Measurements from ENCODE around the gene ANXA11.
"Not testable (repeated sequence)": the region's sequence is repeated elsewhere in the genome, so short reads cannot be mapped to it uniquely, and the experiment has no call there.

Gene ANXA11

DNA sequence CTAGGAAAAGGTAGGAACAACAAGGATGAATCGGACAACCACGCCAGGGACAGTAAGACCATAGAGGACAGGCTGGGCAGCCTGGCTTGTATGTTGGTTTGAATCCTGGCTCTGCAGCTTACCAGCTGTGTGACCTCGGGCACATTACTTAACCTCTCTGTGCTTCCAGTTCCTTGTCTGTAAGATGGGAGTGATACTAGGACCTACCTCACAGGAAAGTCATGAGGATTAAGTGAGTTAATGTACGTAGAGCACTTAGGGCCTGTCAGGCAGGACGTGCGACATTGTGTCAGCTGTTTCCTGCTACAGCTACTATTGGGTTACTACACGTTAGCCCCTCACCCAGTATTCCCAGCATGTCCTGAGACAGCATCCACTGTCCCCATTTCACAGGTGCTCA lies 40.7 kb downstream of the ANXA11 start:
- DNase-seq = no peak

DNA sequence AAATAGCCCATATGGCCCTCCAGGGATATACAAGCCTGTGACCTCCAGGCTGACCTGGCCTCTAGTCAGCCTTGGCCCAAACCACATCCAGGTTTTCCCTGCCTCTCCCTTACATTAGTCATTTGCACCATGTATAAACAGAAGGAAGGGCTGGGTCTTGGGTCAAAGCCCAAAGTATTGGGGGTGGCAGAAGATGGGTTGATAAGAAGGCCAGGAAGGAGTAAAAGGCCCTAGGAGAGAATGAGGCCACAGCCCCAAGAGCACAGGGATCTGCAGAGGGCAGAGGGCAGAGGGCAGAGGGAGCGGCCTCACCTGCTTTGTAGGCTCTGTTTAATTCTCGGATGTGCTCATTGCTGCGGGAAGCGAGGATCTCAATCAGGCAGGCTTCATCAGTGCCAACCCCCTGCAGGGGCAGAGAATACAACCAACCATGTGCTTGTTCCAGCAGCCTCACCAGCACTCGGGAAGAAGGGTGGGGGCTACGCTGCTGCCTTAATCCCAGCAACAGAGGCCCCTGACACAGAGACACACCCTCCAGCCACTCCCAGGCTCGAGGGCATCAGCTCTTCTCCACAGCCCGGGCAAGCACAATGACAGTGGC lies 41.5 kb downstream of the ANXA11 start:
- DNase-seq = no peak

DNA sequence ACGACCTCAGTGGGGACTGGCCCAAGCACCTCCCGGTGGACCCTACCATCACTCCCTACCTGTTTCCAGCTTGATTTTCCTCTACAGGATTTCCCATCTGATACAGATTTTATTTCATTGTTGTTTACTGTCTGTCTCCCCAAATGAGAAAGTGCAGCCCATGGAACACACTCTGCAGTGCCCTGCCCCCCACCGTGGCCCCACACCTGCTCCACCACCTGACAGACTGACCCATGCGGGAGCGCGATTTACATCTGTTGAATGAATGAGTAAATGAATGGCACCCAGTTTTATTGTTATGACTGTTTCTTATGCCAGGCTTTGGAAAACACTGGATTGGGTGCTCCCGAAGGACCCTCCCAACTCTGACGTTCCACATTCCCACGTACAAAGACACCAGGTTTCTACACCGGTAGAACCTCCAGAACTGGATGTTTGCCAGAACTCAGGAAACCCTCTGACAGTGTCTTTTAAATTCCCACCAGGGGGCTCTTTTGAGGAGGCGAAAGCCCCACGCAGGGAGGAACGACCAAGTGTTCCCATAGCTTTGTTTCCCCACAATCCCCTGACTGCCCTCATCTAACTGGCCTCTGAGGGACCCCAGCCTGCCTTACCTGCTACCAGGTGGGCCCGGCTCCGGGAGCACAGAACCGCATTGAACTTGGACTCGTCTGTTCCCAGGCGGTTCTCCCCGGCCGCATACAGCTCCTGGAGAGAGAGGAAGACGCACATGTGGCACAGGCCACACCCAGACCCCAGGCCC lies 43.8 kb downstream of the ANXA11 start:
- no peak for DNase-seq

DNA sequence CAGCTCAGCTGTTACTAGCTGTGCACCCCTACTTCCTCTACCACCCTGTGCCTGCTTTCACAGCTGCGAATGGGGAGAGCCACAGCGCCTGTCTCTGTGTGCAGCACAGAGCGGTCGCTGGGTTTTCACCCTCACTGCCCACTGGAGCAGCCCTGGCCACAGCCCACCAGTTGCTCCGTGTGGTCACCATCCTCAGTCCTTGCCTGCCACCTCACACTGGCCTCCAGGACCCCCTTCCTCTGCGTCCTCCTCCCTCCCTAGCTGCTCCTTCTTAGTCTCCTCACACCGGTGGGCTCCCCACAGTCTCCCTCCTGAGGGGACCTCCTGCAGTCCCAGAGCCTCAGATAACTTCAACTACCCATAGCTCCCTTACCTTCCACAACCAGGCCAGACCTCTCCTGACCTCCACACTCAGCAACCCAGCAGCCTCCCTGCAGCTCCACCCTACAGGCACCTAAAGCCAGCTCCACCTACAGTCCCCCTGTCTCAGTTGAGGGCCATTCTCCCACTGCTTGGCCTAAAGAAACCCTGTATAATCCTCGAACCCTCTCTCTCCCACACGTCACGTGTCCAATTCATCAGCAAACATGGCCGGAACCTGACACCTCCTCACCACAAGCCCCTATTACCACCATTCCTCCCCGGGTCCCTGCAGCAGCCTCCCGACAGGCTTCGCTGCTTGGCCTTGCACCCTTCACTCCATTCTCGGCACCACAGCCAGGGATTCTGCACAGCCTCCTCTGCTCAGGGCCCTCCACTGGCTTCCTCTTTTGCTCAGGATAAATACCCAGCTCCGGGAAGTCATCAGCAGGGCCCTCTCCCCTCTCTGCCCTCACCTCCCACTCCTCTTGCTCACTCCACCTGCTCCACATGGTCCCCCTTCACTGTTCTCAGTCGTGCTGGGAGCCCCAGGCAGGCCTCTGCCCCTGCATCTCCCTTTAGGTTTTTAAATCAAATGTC lies 44.7 kb downstream of the ANXA11 start:
- DNase-seq = no peak

DNA sequence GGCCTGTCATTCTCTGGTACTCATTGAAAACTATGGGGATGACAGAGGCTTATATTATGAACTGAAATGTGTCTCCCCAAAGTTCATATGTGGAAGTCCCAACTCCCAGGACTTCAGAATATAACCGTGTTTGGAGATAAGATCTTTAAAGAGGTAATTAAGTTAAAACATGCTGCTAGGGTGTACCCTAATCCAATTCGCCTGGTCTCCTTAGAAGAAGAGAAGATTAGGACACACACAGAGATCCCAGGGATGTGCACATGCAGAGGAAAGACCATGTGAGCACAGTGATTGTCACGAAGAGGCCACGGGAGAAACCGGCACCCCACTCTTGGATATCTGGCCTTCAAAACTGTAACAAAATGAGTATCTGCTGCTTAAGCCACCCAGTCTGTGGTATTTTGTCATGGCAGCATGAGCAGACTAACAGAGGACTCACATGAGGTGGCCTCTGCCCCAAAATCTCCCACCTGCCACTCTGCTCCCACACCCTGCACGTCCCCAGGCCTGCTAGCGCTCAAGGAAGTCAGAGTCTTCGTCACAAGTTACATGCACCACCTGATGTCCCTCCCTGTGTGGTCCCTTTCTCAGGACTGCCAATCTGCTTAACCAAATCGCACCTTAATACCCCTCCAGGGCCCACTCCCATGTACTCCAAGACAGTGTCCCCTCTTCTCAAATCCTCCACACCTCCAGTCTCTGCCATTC lies 46.0 kb downstream of the ANXA11 start:
- DNase-seq = no peak

DNA sequence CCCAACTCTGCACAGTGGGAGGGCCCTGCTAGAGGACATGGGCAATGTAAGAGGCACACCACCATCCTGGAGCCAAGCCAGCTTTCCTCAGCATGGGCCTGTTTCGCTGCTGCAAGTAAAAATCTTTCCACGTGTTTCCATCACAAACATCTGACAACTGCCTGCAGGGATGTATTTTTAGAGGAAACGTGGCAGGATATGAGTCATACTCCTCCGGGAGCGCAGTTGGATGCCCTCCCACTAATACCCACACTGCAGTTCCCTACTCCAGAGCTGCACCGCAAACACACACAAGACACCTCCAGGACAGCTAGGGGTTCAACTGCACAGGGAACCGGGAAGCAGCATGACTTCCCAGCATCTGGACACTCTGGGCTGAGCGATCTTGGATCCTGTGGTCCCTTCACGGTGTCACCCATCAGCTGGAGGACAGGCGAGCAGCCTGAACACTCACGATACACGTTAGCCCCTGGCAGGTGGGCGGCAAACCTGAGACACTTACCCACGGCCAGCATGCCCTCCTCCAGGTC lies 46.7 kb downstream of the ANXA11 start:
- no peak for DNase-seq

DNA sequence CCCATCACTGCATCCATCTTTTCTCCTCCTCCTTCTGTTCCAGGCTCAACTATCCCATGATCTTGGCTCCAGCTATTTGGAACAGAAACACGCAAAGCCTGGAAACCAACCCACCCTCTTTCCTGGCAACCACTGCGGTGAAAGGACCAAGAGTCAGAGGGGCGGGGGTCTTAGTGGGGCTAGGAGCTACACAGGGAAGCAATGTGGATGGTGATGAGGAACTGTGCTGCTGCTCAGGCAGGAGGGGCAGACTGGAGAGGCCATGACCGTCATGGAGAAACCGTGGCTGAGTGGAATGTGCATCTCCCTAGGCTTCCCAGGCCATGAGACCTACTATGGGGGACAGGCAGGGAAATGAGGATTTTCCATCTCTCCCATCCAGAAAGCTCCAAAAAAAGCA lies 47.2 kb downstream of the ANXA11 start:
- no peak for DNase-seq

DNA sequence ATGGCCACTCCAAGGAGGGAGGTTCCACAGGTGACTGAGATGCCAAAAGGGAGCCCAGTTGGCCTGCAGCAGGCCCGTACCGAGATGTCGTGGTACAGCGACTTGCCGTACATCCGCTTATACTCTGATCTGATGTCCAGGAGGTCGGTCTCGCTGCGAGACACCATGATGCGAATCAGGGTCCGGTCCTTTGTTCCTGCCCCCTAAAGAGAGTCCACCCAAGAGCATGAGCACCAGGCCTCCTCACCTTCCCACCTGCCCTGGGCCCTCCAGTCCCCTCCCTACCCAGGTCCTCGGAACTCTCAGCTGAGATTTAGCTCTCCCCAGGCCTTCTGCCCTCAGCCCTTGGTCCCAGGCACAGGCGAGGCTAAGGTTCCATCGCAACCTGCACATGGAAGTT lies 47.8 kb downstream of the ANXA11 start:
- no peak for DNase-seq

DNA sequence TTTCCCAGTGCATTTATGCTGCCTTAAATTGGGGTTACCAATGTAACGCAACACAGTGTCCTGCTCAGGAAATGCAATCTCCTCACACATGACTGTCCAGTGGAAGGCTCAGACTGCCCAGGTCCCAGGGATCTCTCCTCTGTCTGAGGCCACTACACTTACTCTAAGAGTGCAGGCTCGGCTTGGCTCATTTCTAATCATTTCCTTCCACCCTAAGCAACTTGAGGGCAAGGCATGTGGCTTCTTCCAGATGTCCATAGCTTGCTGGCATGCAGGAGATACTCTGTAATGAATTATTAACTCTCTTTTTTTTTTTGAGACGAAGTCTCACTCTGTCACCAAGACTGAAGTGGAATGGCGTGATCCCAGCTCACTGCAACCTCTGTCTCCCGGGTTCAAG lies 49.1 kb downstream of the ANXA11 start:
- no peak for DNase-seq

DNA sequence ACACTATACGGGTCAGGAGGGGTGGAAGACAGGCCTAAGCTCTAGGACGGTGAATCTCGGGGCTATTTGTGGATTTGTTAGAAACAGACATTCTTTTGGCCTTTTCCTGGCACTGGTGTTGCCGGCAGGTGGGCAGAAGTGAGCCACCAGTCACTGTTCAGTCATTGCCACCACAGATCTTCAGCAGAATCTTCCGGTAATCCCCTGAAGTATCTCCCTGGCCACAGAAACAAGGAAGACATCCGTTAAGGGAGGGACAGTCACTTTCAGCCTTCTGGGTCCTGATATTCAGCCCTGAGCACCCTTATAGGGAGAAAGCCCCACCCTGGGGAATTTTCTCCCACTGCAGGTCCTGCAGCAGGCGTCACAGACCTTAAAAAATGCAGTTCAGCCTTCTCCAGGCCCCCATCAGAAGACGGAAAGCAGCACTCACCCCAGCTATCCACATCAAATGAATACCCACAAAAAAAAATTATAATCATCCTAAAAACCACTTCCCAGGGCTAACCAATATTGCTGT lies 49.6 kb downstream of the ANXA11 start:
- no peak for DNase-seq

DNA sequence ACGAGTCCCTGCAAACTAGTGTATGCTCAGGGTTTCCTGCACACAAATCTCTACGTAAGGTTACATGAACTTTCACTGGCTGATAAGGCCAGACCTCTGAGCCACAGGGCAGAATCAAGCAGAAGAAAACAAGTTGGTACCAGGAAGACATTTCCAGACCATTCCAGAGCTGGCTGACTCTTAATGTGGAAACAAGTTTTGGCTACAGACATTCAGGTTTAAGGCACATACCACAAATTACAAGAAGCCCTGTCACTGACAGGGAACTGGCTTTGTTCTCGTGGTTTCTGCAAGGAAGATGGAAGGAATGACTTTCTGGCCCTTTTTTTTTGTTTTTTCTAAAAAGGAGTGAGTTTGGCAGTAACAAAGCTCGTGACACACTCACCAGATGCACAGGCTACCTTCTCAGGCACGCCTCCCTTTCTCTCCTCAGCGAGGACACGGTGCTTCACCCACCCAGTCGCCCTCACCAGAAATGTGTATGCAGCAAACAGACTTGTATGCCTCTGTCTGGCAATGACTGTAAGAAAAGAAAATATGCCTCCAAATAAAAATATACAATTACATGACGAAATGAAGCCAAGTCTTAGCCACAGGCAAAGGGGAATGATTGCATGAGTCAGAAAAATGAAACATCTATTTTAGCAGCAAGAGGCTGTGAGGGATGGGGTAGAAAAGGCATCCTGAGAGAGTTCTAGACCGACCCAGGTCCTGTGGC lies 50.2 kb downstream of the ANXA11 start:
- no peak for DNase-seq

DNA sequence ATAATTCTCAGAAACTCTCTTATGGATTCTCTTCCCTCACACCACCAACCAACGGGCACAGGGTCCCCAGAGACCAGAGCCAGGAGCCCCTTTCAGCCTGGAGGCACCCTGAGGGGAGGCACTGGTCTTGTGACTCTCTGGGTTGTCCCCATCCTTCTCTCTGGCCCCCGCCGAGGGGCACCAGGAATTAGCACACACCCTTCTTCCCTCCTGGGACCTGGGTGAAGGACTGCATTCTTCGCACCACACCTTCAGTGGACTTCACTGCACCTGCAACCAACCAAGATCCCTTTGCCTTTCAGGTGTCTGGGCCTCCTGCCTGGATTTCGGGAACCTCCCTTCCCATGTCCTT lies 50.7 kb downstream of the ANXA11 start:
- no peak for DNase-seq

DNA sequence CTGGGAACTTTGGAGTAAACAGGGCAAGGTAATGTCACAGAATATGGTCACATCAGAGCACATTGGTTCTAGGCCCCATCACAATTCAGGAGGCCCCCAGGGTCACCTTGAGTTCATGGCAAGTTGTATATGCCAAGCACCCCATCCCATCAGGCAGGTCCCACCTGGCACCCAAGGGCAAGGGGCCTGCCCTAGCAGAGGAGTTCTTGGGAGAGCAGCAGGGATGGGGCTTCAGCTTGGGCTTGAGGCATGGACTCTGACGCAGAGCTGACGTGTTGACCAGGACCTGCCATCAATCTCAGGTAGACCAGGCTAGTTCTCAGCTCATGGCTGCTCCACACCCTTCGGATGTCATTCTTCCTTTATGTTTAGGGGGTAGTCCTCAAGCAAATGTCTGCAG lies 51.9 kb downstream of the ANXA11 start:
- DNase-seq = no peak

DNA sequence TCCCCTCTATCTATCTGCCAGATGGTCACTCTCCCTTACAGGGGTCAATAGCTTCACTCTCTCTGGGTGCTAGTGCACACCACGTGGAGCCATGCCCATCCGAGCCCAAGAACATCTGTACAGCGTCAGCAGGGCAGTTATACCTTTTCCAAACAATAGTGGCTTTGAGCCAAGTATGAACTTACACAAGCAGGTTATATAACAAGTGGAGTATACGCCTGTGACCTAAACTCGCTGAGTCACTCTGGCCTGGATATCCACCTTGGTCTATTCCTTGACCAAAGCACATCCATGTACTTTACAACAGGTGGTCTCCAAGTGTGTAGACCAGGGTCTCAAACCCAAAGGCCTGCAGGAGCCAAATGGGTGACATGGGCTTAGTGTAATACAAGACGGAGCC lies 52.5 kb downstream of the ANXA11 start:
- DNase-seq = no peak

DNA sequence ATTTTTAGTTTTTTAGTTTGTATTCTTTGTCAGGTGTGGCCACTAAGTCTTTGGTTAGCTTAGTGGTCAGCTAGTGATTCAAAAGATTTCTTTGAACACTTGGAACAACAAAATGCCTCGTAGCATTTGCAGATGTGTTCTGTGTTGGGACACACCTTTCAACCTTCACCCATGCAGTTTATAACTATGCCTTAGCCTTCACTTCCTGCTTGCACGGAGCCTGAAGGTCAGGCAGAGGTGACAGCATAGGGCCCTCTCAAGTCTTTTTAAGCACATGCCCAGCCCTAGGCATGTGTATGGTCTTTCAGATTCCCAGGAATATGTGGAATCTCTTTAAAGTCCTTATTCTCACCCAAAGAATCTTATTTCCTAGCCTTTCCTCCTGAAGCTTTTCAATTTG lies 55.2 kb downstream of the ANXA11 start:
- DNase-seq = no peak

DNA sequence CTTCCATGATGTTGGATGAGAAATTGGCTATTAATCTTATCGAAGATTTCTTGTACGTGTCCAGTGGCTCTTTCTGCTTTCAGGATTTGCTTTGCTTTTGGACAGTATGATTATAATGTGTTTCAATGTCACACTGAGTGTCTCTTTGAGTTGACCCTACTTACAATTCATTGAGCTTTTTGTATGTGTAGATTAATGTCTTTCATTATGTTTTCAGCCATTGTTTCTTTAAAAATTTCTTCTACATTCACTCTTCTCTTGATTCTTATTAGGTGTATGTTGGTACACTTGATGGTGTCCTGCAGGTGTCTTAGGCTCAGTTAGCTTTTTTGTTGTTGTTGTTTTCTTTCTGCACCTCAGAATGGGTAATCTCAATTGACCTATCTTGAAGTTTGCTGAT lies 56.2 kb downstream of the ANXA11 start:
- no peak for DNase-seq

DNA sequence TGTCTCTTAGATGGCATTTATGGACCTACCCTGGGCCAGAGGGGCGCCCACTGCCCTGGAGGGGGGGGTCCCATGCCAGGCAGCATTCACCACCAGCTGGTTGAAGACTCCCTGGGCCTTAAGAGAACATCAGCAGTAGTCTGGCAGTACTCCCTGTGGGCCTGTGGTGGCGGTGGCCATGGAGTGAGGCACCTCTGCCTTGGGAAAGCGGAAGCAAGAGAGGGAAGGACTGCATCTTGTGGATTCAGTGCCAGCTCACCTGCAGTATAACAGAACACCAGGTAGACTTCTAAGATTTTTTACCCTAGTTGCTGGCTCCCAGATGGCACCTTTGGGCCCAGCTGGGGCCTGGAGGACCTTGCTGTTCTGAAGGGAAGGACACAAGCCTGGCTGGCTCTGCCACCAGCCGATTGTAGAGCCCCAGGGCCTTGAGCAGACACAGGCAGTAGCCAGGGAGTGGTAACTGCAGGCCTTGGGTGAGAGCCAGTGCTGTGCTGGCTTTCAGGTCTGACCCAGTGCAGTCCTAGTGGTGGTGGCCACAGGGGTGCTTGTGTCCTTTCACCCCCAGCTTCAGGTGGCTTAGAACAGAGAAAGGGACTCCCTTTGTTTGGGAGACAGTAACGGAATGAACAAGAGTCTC lies 57.1 kb downstream of the ANXA11 start:
- no peak for DNase-seq

DNA sequence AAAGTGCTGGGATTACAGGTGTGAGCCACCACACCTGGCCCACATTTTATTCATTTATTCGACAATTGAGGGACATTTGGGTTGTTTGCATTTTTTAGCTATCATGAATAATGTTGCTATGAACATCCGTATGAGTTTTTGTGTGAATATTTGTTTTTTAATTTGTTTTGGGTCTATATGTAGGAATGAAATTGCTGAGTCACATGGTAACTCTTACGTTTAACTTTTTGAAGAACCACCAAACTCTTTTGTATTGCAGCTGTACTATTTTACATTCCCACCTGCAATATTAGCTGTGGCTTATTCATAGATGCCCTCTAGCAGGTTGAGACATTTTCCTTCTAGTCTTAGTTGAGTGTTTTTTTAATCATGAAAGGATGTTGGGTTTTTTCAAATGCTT lies 58.4 kb downstream of the ANXA11 start:
- no peak for DNase-seq

DNA sequence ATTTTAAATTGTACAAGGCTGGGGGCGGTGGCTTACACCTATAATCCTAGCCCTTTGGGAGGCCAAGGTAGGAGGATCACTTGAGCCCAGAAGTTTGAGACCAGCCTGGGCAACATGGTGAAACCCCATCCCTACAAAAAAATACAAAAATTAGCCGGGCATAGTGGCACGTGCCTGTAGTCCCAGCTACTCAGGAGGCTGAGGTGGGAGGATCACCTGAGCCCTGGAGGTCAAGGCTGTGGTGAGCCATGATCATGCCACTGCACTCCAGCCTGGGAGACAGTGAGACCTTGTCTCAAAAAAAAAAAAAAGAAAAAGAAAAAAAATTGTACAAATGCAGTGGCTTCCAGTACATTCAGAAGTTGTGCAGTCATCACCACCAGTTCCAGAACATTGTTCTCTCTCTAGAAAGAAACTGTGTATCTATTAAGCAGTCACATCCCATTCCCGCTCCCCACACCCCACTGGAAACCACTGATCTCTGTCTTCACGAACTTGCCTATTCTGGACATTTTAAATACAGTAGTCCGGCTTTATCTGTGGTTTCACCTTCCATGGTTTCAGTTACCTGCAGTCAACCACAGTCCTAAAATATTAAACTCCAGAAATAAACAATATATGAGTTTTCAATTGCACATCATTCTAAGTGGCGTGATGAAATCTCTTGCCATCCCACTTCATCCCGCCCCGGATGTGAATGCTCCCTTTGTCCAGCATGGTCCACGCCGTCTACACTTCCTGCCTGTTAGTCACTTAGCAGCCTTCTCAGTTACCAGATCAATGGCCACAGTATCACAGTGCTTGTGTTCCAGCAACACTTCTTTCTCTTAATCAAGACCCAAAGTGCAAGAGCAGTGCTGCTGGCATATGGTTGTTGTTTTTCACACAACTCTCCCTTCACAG lies 59.7 kb downstream of the ANXA11 start:
- DNase-seq = not testable (repeated sequence)

DNA sequence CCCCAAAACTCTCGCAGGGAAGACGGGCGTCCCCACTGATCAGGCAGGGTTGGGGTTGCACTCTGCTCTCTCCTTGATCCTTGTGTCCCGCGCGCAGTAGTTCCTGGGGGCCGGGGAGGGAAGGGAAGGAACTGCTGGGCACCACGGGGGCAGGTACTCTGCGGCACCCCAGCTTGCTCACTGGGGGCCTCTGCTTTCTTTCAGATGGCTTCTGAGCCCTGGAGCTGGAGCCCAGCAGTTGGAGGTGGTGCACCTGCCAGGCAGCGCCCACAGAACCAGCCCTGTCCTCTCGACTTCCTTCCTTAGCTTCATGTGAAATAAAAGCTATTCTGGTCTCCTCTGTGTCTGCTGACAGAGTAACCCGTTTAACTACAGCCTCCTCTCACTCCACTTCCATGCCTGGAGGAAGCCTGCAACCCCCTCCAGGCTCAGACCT lies 60.6 kb downstream of the ANXA11 start:
- no peak for DNase-seq
